Measurements from ENCODE around the gene CAV3. TPM values are rescaled to one million over a fixed set of nuclear protein-coding genes. Genes with fewer than 3 reads are reported as not detected.

CAV3 gene
- total RNA-seq, 1 donor from 2014 or later, result not detected

- no peak for DNase-seq (ENCODE audit: low read depth)
- H3K4me3 ChIP-seq (ENCODE audit: low read depth, low read length), result no peak overlapping the region
- no peak for TF ChIP-seq CTCF (conservative IDR thresholded peaks at IDR 0.05; ENCODE audit: low read depth, low read length)
Measured at GRCh38 chr3:8727605-8728512, 5.7 kb upstream of the CAV3 start.

- H3K4me3 ChIP-seq (ENCODE audit: low read depth, low read length), result no peak overlapping the region
- TF ChIP-seq CTCF (conservative IDR thresholded peaks at IDR 0.05; ENCODE audit: low read depth, low read length), result no peak
- no peak for DNase-seq (ENCODE audit: low read depth)
Measured at GRCh38 chr3:8729479-8729878, 4.1 kb upstream of the CAV3 start.

- H3K4me3 ChIP-seq (ENCODE audit: low read depth, low read length), result no peak overlapping the region
- no peak for TF ChIP-seq CTCF (conservative IDR thresholded peaks at IDR 0.05; ENCODE audit: low read depth, low read length)
- no peak for DNase-seq (ENCODE audit: low read depth)
Measured at GRCh38 chr3:8730656-8731055, 2.9 kb upstream of the CAV3 start.

GRCh38 chr3:8732413-8732812 lies 1.2 kb upstream of the CAV3 start:
- no peak for TF ChIP-seq CTCF (conservative IDR thresholded peaks at IDR 0.05; ENCODE audit: low read depth, low read length)
- no peak for DNase-seq (ENCODE audit: low read depth)
- H3K4me3 ChIP-seq (ENCODE audit: low read depth, low read length), result no peak overlapping the region

- TF ChIP-seq CTCF (conservative IDR thresholded peaks at IDR 0.05; ENCODE audit: low read depth, low read length), result no peak
- no peak for DNase-seq (ENCODE audit: low read depth)
- no peak overlapping the region for H3K4me3 ChIP-seq (ENCODE audit: low read depth, low read length)
Measured at GRCh38 chr3:8734137-8734878, 706 bp downstream of the CAV3 start.

- TF ChIP-seq CTCF (conservative IDR thresholded peaks at IDR 0.05; ENCODE audit: low read depth, low read length), result no peak
- DNase-seq (ENCODE audit: low read depth), result no peak
- no peak overlapping the region for H3K4me3 ChIP-seq (ENCODE audit: low read depth, low read length)
Measured at GRCh38 chr3:8734908-8735307, 1.3 kb downstream of the CAV3 start.
